NAMALWA (cell line): Measurements from ENCODE around the gene RFLNA.

Source experiments
- DNase-seq: peaks from one replicate; pipeline ENCODE4 v3.0.0-alpha.2; 2015; ENCODE audit warnings: low spot score

The RFLNA gene

GRCh38 chr12:124336742-124337520 is 42.0 kb downstream of the RFLNA start:
- DNase-seq = no peak

GRCh38 chr12:124337622-124338021 is 42.7 kb downstream of the RFLNA start:
- DNase-seq = no peak

- no peak for DNase-seq
These were observed 43.6 kb downstream of the RFLNA start for GRCh38 chr12:124338448-124338847.

GRCh38 chr12:124338876-124339603 is 44.1 kb downstream of the RFLNA start:
- DNase-seq = no peak

- DNase-seq = no peak
These were observed 45.4 kb downstream of the RFLNA start for GRCh38 chr12:124340080-124340900.

- DNase-seq = no peak
These were observed 46.8 kb downstream of the RFLNA start for GRCh38 chr12:124341645-124342069.

- no peak for DNase-seq
These were observed 49.1 kb downstream of the RFLNA start for GRCh38 chr12:124344022-124344421.

GRCh38 chr12:124344526-124344925 is 49.6 kb downstream of the RFLNA start:
- no peak for DNase-seq

- DNase-seq = no peak
These were observed 50.9 kb downstream of the RFLNA start for GRCh38 chr12:124345795-124346194.

GRCh38 chr12:124346425-124347168 is 51.7 kb downstream of the RFLNA start:
- DNase-seq = no peak

- DNase-seq = no peak
These were observed 52.4 kb downstream of the RFLNA start for GRCh38 chr12:124347335-124347734.

GRCh38 chr12:124347805-124348658 is 53.1 kb downstream of the RFLNA start:
- peak; percentile 28 for DNase-seq

- no peak for DNase-seq
These were observed 53.9 kb downstream of the RFLNA start for GRCh38 chr12:124348659-124349380.

GRCh38 chr12:124350491-124350890 is 55.6 kb downstream of the RFLNA start:
- no peak for DNase-seq

- DNase-seq = no peak
These were observed 56.5 kb downstream of the RFLNA start for GRCh38 chr12:124351422-124351821.

- DNase-seq = no peak
These were observed 57.4 kb downstream of the RFLNA start for GRCh38 chr12:124352257-124352656.

GRCh38 chr12:124352839-124353238 is 57.9 kb downstream of the RFLNA start:
- DNase-seq = peak; percentile 13

- DNase-seq = no peak
These were observed 59.5 kb downstream of the RFLNA start for GRCh38 chr12:124354400-124354799.

GRCh38 chr12:124356221-124356620 is 61.3 kb downstream of the RFLNA start:
- DNase-seq = no peak

GRCh38 chr12:124357616-124358015 is 62.7 kb downstream of the RFLNA start:
- no peak for DNase-seq
